ENCODE measurements around the gene TMOD1.

TMOD1 gene

DNA sequence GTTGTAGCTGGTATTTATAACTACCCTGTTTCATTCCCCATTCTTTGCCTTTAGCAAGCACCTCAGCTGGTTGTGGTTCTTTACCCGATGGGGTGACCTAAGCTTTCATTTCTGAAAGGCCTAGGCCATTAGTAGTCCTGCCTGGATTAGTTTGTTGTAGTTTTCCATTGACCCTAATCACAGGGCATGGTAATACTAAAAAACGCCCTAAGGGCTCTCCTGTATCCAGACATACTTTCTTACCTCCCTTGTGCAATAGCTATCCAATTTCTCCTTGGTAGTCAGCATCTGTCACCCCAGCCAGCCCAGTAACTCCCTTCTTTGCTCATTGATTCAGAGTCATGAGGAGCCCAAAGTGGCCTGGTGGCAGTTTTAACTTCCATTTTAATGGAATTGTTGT is 24.0 kb downstream of the TMOD1 start:
- TF ChIP-seq FOXP2 (optimal IDR thresholded peaks at IDR 0.05; ENCODE audit: borderline replicate concordance, extremely low read depth, extremely low read length, insufficient read depth) (no peak), SIN3A (IDR thresholded peaks at IDR 0.05; ENCODE audit: borderline replicate concordance, insufficient read depth, low read length) (no peak), TAF1 (IDR thresholded peaks at IDR 0.05; ENCODE audit: borderline replicate concordance, insufficient read depth, low read length) (no peak), POLR2AphosphoS5 (IDR thresholded peaks at IDR 0.05; ENCODE audit: low read depth, low read length) (no peak)
- TF ChIP-seq, protein P1, sequence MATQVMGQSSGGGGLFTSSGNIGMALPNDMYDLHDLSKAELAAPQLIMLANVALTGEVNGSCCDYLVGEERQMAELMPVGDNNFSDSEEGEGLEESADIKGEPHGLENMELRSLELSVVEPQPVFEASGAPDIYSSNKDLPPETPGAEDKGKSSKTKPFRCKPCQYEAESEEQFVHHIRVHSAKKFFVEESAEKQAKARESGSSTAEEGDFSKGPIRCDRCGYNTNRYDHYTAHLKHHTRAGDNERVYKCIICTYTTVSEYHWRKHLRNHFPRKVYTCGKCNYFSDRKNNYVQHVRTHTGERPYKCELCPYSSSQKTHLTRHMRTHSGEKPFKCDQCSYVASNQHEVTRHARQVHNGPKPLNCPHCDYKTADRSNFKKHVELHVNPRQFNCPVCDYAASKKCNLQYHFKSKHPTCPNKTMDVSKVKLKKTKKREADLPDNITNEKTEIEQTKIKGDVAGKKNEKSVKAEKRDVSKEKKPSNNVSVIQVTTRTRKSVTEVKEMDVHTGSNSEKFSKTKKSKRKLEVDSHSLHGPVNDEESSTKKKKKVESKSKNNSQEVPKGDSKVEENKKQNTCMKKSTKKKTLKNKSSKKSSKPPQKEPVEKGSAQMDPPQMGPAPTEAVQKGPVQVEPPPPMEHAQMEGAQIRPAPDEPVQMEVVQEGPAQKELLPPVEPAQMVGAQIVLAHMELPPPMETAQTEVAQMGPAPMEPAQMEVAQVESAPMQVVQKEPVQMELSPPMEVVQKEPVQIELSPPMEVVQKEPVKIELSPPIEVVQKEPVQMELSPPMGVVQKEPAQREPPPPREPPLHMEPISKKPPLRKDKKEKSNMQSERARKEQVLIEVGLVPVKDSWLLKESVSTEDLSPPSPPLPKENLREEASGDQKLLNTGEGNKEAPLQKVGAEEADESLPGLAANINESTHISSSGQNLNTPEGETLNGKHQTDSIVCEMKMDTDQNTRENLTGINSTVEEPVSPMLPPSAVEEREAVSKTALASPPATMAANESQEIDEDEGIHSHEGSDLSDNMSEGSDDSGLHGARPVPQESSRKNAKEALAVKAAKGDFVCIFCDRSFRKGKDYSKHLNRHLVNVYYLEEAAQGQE (IDR thresholded peaks at IDR 0.05; ENCODE audit: insufficient read depth in 1 of 2, low read depth in 2 of 2, low read length in 2 of 2): no peak

DNA sequence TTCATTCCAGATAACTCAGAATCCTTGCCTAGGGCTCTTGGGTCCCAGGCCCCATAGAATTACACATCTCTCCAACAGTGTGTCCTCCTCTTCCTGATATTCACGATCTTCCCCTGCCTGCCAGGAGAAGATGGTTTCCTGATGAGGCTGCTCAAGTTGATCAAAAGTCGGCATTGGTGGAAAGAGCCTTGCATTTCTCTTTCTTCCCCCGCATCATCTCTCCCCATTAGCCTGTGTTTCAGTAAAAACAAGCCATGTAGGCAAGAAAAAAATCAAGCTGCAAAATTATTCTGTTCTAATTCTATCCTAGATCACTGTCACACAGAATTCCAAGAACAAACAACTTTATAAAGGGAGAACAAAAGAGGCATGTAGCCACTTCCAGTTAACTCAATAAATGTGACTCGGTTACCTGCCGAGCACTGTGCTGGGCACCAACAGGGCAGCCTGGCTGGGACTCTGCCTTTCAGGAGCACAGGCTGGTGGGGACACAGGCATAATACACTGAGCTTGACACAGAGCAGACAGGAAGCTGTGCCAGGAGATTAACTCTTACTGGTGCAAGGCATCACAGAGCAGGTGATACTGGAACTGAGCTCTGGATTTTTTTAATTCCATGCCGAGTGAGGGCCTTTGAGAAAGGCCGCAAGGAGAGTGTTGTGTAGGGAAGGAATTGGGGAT is 25.6 kb downstream of the TMOD1 start:
- TF ChIP-seq FOXP2 (optimal IDR thresholded peaks at IDR 0.05; ENCODE audit: borderline replicate concordance, extremely low read depth, extremely low read length, insufficient read depth): no peak
- no peak for TF ChIP-seq TAF1 (IDR thresholded peaks at IDR 0.05; ENCODE audit: borderline replicate concordance, insufficient read depth, low read length)
- TF ChIP-seq, protein P1 (IDR thresholded peaks at IDR 0.05; ENCODE audit: insufficient read depth in 1 of 2, low read depth in 2 of 2, low read length in 2 of 2): no peak
- TF ChIP-seq SIN3A (IDR thresholded peaks at IDR 0.05; ENCODE audit: borderline replicate concordance, insufficient read depth, low read length): no peak
- TF ChIP-seq POLR2AphosphoS5 (IDR thresholded peaks at IDR 0.05; ENCODE audit: low read depth, low read length): no peak

DNA sequence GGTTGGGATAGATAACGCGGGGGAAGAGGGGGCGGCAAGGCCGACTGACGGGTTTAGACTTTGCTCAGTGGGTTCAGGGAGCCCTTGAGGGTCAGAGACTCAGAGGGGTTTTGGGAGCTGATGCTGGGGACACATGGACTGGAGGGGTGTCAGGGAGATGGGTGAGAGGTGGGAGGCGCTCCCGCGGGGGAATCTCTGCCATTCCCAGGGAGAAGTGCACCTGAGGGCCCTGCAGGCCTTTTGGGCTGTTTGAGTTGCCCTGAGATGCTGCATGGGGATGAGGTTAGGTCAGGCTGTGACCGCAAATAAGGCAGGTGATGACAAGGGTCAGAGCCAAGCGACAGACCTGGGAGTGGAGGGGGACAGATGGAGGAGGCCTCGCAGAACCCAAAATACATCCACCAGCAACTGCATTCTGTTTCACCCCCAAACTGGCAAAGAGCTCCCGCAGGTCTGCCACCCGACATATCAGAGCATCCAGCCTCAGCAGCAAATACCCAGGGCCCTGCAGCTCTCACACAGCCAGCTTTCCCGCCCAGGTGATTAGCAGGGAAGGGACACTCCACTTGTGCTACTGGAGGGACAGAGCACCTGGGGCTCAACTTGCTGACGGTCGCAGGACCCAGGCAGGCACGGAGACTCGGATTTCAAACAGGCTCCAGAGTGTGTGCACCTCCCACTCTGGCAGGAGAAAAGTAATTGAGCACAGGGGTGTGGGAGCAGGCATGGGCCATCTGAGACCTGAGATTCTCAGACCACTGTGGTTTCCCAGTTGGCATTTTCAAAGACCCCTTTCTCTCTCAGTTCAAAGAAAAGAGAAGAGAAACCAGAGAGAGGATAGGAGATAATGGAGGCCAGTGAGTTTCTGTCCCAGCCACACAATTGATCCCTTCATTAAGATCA is 26.4 kb downstream of the TMOD1 start:
- TF ChIP-seq SIN3A (IDR thresholded peaks at IDR 0.05; ENCODE audit: borderline replicate concordance, insufficient read depth, low read length): no peak
- TF ChIP-seq, protein P1 (IDR thresholded peaks at IDR 0.05; ENCODE audit: insufficient read depth in 1 of 2, low read depth in 2 of 2, low read length in 2 of 2): no peak
- no peak for TF ChIP-seq TAF1 (IDR thresholded peaks at IDR 0.05; ENCODE audit: borderline replicate concordance, insufficient read depth, low read length)

DNA sequence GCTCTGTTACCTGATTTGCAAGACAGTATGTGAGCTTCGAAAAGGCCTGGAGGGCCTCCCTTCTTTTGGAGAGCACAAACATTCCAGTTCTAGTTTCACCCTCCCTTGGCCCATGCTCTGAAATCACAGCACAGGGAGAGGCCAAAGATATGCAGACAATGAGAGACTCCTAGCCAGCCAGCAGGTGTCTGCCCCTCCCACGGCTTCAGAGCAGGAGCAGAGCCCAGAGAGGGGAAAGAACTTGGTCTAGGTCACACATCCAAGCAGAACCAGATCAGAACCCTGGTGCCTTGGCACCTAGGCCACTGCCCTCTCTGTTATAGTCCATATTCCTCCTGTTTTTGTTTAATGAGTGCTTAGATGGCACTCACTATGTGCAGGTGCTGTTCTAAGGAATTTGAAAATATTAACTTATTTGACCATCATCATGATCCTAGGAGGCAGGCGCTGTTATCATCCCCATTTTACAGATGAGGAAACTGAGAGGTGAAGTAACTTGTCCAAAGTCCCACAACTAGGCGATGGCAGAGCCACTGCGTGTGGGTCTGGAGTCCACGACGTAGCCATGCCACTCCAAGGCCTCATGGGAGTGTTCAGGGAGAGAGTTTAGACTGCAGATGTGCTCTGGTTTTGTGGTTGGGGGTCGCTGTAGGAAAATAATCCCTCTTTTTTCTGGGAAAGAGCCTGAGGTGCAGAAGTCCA is 27.2 kb downstream of the TMOD1 start:
- TF ChIP-seq POLR2AphosphoS5 (IDR thresholded peaks at IDR 0.05; ENCODE audit: low read depth, low read length): no peak
- TF ChIP-seq TAF1 (IDR thresholded peaks at IDR 0.05; ENCODE audit: borderline replicate concordance, insufficient read depth, low read length): no peak
- no peak for TF ChIP-seq FOXP2 (optimal IDR thresholded peaks at IDR 0.05; ENCODE audit: borderline replicate concordance, extremely low read depth, extremely low read length, insufficient read depth)
- TF ChIP-seq, protein P1 (IDR thresholded peaks at IDR 0.05; ENCODE audit: insufficient read depth in 1 of 2, low read depth in 2 of 2, low read length in 2 of 2): no peak
- TF ChIP-seq SIN3A (IDR thresholded peaks at IDR 0.05; ENCODE audit: borderline replicate concordance, insufficient read depth, low read length): no peak

Measured in PFSK-1 (cell line).